ENCODE measurements around the gene HAPLN3.

The HAPLN3 gene

DNA sequence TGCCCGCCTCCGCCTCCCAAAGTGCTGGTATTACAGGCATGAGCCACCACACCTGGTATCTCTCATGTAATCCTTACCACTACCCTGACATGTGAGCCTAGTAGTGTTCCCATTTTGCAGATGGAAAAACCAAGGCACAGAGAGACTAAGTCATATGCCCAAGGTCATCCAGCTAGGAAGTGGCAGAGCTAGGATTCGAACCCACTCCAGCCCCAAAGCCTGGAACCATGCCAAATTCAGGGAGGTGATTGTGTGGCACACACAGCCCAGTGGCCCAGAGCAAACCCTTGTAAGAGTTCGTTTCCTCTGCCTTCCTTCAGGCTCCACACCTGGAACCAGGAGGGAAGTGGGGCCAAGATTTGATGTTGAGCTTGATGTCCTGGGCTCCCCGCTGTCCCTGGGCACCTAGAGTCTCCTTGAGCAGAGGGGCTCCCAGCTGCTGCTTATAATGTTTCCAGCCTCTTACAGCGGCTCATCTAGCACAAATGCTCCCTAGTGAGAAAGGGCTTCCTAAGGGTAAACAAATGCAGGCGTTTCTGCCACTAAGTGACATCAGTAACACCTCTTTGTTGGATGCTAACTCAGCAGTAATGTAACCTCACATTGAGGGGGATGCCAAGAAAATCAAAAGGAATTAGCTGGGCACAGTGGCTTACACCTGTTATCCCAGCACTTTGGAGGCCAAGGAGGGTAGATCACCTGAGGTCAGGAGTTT is 3.6 kb downstream of the HAPLN3 start:
- no peak for DNase-seq

DNA sequence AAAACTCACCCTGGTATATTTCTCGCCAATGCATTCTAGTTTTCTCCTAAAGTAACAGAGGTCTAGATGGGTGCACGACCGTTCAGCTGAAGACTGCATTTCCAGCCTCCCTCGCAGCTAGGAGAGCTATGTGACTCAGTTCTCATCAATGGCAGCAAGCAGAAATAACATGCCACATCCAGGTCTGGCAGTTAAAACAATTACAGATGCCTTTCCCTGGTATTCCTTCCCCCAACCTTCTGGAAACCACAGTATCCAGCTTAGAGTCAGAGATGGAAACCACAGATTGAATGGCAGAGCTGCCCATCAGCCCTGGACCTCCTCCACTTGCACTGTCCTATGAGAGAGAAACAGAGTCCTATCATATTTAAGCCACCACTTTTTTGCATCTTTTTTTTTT is 4.8 kb downstream of the HAPLN3 start:
- no peak for DNase-seq

GRCh38 chr15:88888719-88889118 is 6.6 kb downstream of the HAPLN3 start:
- no peak for DNase-seq

DNA sequence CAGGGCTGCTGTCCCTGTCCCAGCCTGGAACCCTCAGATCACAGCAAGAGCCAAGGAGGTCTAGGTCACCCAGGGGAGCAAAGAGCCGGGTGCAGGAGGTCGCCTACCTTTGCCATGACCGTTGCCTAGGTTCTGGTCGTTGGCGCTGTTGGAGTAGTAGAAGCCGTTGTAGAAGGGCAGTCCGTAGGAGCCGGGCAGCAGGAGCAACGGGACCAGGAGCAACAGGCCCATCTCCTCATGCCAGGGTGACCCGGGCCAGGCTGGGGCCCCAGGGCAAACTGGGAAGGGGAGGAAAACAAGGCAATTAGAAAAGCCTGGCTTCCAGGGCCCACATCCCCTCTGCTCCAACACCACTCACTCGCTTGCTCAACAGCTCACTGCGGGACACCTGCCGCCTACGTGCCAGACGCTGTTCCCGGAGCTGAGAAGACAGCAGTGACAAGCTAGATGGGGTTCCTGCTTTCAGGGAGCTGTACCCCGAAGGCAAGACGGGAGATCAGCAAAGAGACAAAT is 8.2 kb downstream of the HAPLN3 start:
- no peak for DNase-seq

DNA sequence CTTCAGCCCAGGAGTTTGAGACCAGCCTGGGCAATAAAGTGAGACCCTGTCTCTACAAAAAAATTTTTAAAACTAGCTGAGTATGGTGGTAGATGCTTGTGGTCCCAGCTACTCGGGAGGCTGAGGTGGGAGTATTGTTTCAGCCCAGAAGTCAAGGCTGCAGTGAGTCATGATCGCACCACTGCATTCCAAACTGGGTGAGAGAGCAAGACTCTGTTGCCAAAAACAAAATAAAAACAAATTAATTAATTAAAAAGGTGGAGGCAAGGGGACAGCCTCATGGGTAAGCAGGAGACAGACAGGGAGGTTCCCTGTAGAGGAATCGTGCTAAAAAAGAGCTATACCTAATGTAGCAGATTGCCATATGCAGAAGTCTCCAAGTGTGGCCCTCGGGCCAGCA is 12.6 kb downstream of the HAPLN3 start:
- no peak for DNase-seq

GRCh38 chr15:88881775-88882174 is 13.6 kb downstream of the HAPLN3 start:
- DNase-seq: no peak

DNA sequence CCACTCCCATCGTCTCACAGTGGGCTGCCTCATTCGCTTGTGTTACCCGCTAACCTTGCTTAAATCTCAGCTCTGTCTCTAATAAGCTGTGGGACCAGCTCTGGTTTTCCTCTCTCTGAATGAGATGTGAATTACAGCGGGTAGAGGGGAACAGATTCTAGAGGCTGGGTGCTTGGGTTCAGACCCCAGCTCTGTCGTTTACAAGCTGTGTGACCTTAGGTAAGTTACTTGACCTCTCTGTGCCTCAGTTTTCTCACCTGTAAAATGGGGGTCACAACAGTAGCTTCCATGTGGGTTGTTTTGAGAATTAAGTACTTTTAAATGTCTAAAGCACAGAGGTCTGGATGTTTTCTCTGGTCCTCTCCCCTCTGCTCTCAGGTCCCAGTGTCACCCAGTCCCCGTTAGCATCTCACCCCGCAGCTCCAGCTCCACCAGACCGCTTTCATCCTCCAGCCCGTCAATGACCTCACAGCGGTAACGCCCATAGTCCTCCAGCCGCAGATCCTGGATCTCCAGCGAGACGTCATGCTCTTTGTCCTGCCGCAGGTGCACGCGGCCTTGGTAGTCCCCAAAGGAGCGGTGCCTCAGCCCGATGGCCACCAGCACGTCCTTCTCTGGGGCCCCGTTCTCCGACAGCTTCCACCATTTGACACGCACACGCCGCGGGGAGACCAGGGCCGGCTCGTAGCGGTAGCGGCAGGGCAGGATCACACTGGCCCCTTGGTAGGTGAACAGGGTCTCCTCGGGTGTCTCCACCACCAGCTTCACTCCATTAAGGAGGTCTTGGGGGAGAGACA is 14.2 kb downstream of the HAPLN3 start:
- no peak for DNase-seq

- DNase-seq: peak; percentile 40
These were observed 16.6 kb downstream of the HAPLN3 start for GRCh38 chr15:88878720-88879184.

DNA sequence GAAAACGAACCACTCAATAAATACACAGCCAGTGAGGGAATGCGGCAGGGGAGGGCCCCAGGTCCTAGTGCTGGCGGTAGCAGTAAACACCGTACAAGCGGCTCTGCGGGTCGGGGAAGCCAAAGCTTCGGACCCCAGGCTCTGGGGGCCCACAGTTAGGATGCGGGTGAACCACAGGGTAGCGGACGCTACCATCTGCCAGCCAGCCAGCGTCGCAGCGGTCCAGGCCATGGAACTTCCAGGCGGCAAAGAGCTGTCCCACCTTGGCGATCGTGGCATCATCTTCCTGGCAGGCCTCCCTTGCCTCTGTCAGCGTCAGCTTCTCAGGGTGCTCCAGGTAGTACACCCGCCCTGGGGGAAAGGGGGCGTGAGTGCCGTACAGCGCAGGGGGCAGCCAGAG is 17.4 kb downstream of the HAPLN3 start:
- DNase-seq: no peak

DNA sequence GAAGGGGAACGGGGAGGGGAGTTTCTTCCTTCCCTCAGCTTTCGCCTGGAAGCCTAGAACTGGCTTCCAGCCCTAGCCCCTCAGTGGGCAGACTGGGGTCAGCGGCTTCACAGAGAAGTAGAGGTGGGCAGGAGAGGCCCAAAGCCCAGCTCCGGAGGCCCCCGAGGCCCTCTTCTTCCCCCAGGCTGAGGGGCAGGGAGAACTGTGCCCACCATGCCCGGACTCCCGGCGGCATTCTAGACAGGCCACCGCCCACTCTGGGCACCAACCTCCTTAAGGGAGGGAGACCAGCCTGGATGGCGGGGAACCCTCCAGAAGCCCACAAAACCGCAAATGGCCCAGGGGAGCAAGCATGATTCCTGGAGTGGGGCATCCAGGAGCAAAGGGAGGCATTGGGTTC is 17.9 kb downstream of the HAPLN3 start:
- DNase-seq: no peak

- no peak for DNase-seq
These were observed 18.8 kb downstream of the HAPLN3 start for GRCh38 chr15:88876573-88876972.

DNA sequence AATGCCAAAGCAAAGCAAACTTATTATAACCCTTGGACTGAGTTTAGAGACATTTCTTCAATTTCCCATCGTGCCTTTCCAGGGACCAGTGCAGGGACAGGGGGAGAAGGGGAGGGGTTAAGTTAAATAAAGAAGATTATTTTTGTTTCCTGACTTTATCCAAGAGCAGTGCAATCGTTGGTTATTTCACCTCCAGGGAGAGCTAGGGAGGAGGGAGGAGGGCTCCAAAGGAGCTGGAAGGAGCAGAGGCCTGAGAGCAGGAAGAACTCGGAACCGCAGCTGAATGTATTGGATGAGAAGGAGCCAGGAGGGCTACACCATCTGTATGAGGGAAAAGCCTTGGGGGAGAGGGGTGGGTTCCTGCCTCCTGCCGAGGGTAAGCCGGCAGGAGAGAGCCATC is 20.7 kb downstream of the HAPLN3 start:
- no peak for DNase-seq

DNA sequence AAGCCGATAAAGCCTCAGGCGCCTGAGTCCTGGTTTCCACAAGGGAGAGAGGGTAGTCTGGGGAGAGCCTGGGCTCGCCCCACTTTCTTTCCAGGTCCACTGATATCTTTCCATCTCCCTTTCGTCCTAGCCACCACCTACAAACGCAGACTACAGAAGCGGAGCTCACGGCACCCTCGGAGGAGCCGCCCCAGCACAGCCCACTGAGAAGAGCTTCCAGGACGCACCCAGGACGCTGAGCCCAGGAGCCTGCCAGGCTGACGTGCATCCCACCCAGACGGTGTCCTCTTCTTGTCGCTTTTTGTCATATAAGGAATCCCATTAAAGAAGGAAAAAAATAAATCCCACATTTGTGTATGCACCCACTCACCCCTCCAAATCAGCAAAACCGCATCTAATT is 21.1 kb downstream of the HAPLN3 start:
- no peak for DNase-seq

GRCh38 chr15:88873786-88874185 is 21.6 kb downstream of the HAPLN3 start:
- DNase-seq: no peak

DNA sequence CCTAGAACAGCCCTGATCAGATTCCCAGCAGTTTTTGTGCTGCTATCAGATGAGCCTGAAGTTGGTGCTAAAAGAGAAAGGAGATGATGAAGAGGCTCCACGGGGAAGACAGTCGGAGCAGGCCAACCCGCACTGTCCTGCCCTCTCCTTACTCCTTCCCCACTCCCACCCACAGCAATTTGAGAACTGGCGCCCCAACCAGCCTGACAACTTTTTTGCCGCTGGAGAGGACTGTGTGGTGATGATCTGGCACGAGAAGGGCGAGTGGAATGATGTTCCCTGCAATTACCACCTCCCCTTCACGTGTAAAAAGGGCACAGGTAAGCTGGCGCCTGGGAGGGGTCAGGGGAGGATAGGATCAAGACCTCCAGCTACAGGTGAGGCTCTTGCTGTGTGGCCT is 22.6 kb downstream of the HAPLN3 start:
- no peak for DNase-seq

DNA sequence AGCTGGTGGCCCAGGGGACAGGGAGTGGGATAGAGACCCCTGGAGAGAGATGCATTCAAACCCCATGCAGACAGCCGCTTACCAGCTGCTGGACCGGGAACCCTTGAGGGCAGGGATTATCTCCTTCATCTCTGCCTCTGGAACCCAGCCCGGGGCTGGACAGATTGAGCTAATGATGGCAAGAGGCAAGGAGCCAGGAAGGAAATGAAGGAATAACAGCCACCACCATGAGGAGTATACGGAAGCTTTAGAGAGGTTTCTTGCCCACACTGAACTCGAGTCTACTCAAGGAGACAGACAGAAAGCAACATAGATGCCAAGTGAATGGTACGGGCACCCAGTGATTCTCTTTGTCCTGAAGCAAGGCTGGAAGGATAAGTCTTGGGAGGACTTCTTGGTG is 23.2 kb downstream of the HAPLN3 start:
- DNase-seq: no peak

- no peak for DNase-seq
These were observed 24.0 kb downstream of the HAPLN3 start for GRCh38 chr15:88871313-88871712.

DNA sequence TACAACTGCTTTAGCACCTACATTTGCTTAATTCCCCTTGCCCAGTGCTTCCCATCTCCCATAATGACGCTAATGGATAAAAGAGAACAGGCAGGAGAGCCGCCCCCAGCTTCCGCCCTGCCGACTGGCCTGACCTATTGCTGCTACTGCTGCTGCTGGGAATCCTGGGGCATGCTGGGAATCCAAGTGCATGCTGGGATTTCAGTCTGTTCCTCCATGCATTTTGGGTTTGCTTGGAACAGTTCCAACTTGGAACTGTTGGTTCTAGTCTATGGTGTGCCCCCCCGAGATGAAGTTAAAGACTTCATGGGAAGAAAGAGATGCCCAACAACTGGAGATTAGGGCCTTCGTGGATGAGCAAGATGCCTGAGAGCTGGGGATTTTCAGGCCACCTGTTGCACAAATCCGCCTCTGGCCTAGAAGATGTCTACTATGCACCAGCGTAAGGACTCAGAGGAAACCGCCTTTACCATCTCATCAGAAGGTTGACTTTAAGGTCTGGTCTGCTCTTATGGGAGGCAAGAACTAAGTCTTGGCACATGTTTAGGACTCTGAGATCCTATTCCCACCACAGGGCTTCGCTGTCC is 29.0 kb downstream of the HAPLN3 start:
- DNase-seq: no peak

DNA sequence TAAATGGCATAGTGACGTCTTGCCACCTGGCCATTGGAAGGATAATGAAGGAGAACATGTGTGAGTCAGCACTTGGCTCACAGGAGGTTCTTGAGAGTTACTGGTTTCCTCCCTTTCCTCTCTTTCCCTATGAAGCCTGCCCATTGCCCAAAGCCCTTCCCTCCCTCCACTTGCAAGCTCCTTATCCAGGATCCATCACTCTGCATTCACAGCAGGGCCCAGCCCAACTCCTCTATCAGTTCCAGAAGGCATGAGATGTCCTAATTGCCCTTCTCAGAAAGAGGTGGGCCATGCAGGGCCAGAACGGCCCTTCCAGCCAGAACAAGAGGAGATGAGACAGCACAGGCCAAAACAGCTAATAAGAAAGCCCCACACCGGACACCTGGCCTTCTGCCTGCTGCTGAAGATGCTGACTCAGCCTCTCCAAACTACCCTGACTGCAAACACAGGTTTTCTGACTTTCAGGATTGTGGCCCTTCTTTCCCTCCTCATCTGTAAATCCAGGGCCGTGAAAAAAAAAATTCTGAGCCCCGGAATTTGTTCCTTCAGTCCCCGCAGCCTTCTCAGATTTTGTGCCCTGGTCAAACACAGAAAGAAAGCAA is 29.7 kb downstream of the HAPLN3 start:
- DNase-seq: no peak

DNA sequence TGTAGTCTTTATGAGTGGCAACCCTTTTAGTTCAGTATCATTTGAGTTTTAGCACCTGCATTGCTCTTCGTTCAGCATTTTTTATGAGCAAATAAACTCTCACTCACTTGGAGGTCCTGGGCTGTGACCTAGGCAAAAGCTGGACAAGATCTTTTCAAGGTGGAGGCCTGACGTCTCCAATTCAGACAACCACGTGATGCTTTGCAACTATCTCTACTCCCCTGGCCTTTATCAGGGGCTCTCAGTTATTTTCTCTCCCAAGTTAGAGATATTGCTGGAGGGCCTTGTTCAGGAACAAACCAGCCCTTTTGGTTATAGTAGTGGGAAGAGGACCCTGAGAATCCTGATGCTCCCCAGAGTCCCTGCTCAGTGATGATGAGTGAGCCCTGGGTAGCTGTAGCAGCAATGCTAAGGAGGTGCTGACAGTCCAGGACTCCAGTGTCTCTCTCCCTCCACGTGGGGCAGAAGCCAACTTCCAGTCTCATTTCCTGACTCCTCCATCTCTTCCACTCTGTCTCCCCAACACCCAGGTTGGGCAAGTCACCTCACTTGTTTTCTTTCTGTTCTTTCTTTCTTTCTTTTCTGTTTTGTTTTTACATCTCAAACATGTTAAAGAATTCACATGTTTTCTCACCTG is 30.4 kb downstream of the HAPLN3 start:
- DNase-seq: no peak

DNA sequence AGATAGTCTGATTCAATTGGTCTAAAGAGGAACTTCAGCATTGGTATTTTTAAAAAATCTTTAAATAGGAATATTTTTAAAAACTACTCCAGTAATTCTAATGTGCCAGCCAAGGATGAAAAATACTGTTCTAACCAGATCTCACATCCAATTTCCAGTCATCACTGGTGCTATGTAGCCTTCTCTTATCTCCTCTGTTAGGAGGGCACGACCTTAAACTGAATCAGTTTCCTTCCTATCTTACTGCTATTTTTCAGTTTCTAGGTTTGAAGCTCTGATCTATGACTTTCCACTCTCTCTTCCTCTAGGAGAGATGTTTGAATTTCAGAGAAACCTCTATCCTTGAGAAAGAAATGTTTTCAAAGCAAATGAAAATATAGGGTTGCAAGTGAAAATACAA is 31.9 kb downstream of the HAPLN3 start:
- DNase-seq: no peak

GRCh38 chr15:88860212-88860611 is 35.1 kb downstream of the HAPLN3 start:
- no peak for DNase-seq

GRCh38 chr15:88859550-88859949 is 35.8 kb downstream of the HAPLN3 start:
- DNase-seq: no peak
